HepG2 (cell line): ENCODE measurements around the gene TLN1. TPM values are rescaled to one million over a fixed set of nuclear protein-coding genes. Genes with fewer than 3 reads are reported as not detected.

ENCODE experiments used
- ATAC-seq: fragments of 200-7000 bp; cut with Tn5 transposase; 3 replicates; pipeline ENCODE4 v1.9.1; 2020; ENCODE audit warnings: mild to moderate bottlenecking, moderate library complexity
- BruUV-seq: library from RNA; stranded (reverse); fragments of 400-500 nt; replicated peaks from 2 replicates; lab custom pipeline; 2021; lab: Mats Ljungman, UMichigan
- CTCF ChIA-PET: fragments of 300-600 bp; formaldehyde crosslinking; extraction: SDS; loops from one replicate; lab custom pipeline; 2021; ENCODE audit warnings: low total read pairs, inconsistent platforms, low intra/inter-chr PET ratio; lab: Yijun Ruan, JAX
- POLR2A ChIA-PET: fragments of 350-600 bp; sonication (Branson Sonifier 250); formaldehyde crosslinking; loops from one replicate; lab custom pipeline; 2020; ENCODE audit warnings: antibody characterized with exemption, inconsistent platforms; lab: Yijun Ruan, JAX
- DNase-seq: peaks from one replicate; pipeline ENCODE4 v3.0.0-alpha.2; 2015; ENCODE audit warnings: low spot score
- FAIRE-seq: peaks from 3 replicates; lab custom pipeline; 2011; peaks lifted over from hg19 to GRCh38; lab: Jason Lieb, UNC
- H2AFZ ChIP-seq: one replicate; pipeline ENCODE4 v1.6.1; 2011; ENCODE audit warnings: low read length, inconsistent platforms
- H3K27ac ChIP-seq: fragments of 300-600 bp; 3 replicates; pipeline ENCODE4 v1.8.0; 2011; ENCODE audit warnings: mixed run types, mild to moderate bottlenecking, mixed read lengths, low read length, inconsistent platforms; ENCODE audit not compliant: insufficient read depth; ENCODE audit errors: extremely low read length
- H3K27me3 ChIP-seq, 2 experiments: fragments of 200-600 bp in 1 of 2; 2 replicates in 1 of 2; 3 replicates in 1 of 2; pipeline versions ENCODE4 v1.6.0 to v1.8.0; 2011; ENCODE audit warnings: low read length in 2 of 2, mild to moderate bottlenecking in 2 of 2, moderate library complexity in 2 of 2, inconsistent platforms in 1 of 2; ENCODE audit not compliant: insufficient read depth in 2 of 2, control insufficient read depth in 1 of 2
- H3K36me3 ChIP-seq, 2 experiments: fragments of 200-600 bp in 1 of 2; replicated peaks in 1 of 2; 2 replicates in 1 of 2; 3 replicates in 1 of 2; pipeline versions ENCODE4 v1.5.1 to v1.8.0; 2011; ENCODE audit warnings: low read length in 2 of 2, inconsistent platforms in 1 of 2; ENCODE audit not compliant: insufficient read depth in 2 of 2, control insufficient read depth in 1 of 2
- H3K4me1 ChIP-seq: 2 replicates; pipeline ENCODE4 v1.5.1; 2012; ENCODE audit warnings: low read length, inconsistent platforms; ENCODE audit not compliant: insufficient read depth
- H3K4me2 ChIP-seq: 2 replicates; pipeline ENCODE4 v1.6.0; 2011; ENCODE audit warnings: low read depth, low read length, inconsistent platforms
- H3K4me3 ChIP-seq, 3 experiments: fragments of 200-600 bp in 1 of 3; sonication (generic), shearing (Covaris generic) in 1 of 3; replicated peaks in 1 of 3; 2 replicates each; pipeline ENCODE4 v1.5.1; 2011 to 2016; ENCODE audit warnings: low read length in 3 of 3, inconsistent platforms in 2 of 3, low read depth in 2 of 3, mild to moderate bottlenecking in 2 of 3, control low read depth in 1 of 3, mixed read lengths in 1 of 3; ENCODE audit not compliant: insufficient read depth in 1 of 3
- H3K79me2 ChIP-seq: one replicate; pipeline ENCODE4 v1.6.1; 2011; ENCODE audit warnings: low read length, inconsistent platforms; ENCODE audit not compliant: insufficient read depth
- H3K9ac ChIP-seq: 2 replicates; pipeline ENCODE4 v1.6.0; 2011; ENCODE audit warnings: mild to moderate bottlenecking, low read depth, low read length, inconsistent platforms; ENCODE audit not compliant: insufficient read depth
- H3K9me3 ChIP-seq: 2 replicates; pipeline ENCODE4 v1.5.1; 2012; ENCODE audit warnings: mild to moderate bottlenecking, low read length
- H4K20me1 ChIP-seq: 2 replicates; pipeline ENCODE4 v1.6.0; 2011; ENCODE audit warnings: inconsistent platforms, mild to moderate bottlenecking, low read length, moderate library complexity; ENCODE audit not compliant: insufficient read depth
- ATF7 ChIP-seq, 2 experiments: fragments of 450-650 bp in 1 of 2; sonication (generic) in 1 of 2; formaldehyde crosslinking in 1 of 2; IDR thresholded peaks; 2 replicates each; pipeline versions ENCODE4 v1.4.0 to v1.6.1; 2016 to 2020; ENCODE audit warnings: antibody characterized with exemption in 1 of 2, mild to moderate bottlenecking in 1 of 2, missing genetic modification reagents in 1 of 2
- ELF4 ChIP-seq: sonication (generic); formaldehyde crosslinking; IDR thresholded peaks from 2 replicates; pipeline ENCODE4 v1.5.0; 2020; ENCODE audit warnings: missing genetic modification reagents, mild to moderate bottlenecking, moderate library complexity, borderline replicate concordance
- ZNF274 ChIP-seq: sonication (generic); formaldehyde crosslinking; IDR thresholded peaks from 2 replicates; pipeline ENCODE4 v1.5.1; 2020; ENCODE audit warnings: mild to moderate bottlenecking, missing genetic modification reagents
- WGBS: methylation state at CpG from one replicate; pipeline ENCODE4 v1.1.6; 2017; ENCODE audit warnings: low lambda C conversion rate; 5-methylcytosine and 5-hydroxymethylcytosine counted together
- in situ Hi-C: cut with HindIII; loops from 2 replicates; pipeline ENCODE4 v1.10.0; 2017; ENCODE audit warnings: low pct_unique_long_range_greater_than_20kb; ENCODE audit not compliant: extremely low pct_ligation_motif_present
- intact Hi-C: fragments of 100-400 bp; cut with micrococcal nuclease; formaldehyde crosslinking; loops from one replicate; pipeline ENCODE4 v1.10.0; 2022; ENCODE audit not compliant: unreplicated experiment
- polyA plus RNA-seq, 8 experiments: library from polyadenylated mRNA; depleted of rRNA in 3 of 8; stranded (reverse) in 7 of 8; unstranded in 1 of 8; fragments of >200 nt; fragmentation: Illumina TruSeq in 4 of 8; extraction: Trizol in 4 of 8; gene quantifications; 2 replicates each; pipeline versions ENCODE4 v1.2.1 to v1.2.3, GENCODE V29; 2011 to 2016; ENCODE audit warnings: low read depth in 4 of 8, missing spikeins in 1 of 8, mixed read lengths in 1 of 8; ENCODE audit not compliant: insufficient read depth in 1 of 8
- total RNA-seq, 5 experiments: library from RNA; depleted of rRNA; stranded (reverse); fragments of >200 nt; fragmentation: Illumina TruSeq; extraction: Trizol; gene quantifications; 2 replicates each; pipeline ENCODE4 v1.2.3, GENCODE V29; 2016; ENCODE audit warnings: low read depth in 1 of 5
- TF ChIP-seq, protein P1 (sequence below): sonication (generic); formaldehyde crosslinking; IDR thresholded peaks from 2 replicates; pipeline ENCODE4 v1.4.0; 2020; ENCODE audit warnings: missing genetic modification reagents, borderline replicate concordance

Gene TLN1
- total and polyA plus RNA-seq, 2 of the 13 experiments (the other 11 are each of a cell fraction or from before 2014, with no cell fraction given): 35.2 to 51.8 TPM

DNA sequence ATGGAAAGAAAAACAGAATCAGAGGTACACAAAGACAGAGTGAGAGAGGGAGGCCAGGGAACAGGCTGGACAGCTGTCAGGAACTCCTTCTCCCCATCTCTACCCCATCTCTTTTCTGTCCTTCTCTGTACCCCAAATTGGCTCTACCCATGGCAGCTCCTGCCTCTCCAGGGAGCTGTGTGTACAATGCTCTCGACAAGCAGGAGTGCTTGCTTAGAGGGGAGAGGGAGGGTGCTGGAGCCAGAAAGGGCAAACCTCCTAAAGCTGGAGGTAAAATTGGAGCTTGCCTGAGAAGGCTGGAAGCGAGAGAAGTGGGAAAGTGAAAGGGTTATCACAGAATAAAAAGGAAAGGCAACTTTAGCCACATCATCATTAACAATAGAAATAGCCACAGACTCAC is 48.7 kb downstream of the TLN1 start (continued):
- TF ChIP-seq, protein P1, sequence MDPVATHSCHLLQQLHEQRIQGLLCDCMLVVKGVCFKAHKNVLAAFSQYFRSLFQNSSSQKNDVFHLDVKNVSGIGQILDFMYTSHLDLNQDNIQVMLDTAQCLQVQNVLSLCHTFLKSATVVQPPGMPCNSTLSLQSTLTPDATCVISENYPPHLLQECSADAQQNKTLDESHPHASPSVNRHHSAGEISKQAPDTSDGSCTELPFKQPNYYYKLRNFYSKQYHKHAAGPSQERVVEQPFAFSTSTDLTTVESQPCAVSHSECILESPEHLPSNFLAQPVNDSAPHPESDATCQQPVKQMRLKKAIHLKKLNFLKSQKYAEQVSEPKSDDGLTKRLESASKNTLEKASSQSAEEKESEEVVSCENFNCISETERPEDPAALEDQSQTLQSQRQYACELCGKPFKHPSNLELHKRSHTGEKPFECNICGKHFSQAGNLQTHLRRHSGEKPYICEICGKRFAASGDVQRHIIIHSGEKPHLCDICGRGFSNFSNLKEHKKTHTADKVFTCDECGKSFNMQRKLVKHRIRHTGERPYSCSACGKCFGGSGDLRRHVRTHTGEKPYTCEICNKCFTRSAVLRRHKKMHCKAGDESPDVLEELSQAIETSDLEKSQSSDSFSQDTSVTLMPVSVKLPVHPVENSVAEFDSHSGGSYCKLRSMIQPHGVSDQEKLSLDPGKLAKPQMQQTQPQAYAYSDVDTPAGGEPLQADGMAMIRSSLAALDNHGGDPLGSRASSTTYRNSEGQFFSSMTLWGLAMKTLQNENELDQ (CRISPR knock-in tag): no peak
- TF ChIP-seq ELF4 (CRISPR knock-in tag): no peak
- TF ChIP-seq, all 625 proteins: peak for 0

DNA sequence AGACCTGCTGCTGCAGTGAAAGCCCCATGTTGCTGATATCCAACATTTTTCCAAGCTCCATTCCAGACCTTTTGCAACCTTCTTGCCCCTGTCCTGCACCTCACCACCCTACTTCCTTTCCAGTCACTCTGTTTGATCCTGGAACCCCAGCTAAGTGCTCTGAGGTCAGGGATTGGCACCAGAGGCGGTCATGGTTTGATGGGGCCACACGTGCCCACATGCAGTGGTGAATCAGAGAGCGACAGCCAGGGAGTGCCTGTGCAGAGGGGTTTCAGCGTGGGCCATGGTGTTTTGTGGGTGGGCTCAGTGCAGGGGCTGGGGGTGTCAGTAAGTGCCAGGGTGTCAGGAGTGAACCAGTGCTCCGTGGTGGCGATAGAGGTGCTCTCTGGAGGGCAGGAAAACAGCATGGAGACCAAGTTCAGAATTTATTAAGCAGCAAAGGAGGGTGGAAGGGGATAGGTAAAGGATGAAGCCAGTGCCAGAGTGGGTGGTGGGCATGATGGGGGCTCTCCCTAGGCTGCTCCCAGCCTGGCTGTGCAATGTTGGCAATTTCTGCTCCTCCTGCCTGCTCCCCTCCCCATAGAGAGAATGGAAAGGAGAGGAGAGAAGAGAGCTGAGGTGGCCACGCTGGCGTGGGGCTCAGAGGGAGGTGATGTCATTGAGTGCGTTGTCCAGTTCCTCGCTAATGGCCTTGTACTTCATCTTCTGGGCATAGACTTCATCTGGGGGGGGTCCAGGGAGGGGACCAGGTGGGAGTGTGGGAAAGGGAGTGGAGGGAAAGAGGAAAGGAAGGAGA is 49.3 kb downstream of the TLN1 start:
- no peaks in the 10 kb centered on the region for H3K9me3 ChIP-seq
- ChIA-PET POLR2A (no interaction called here), CTCF (no interaction called here)
- ATAC-seq: no peak
- TF ChIP-seq ZNF274 (CRISPR knock-in tag): no peak
- 0 out of 2 replicates have a peak, but pooled peaks have one; percentile 5 for TF ChIP-seq ATF7 (IDR thresholded peaks at IDR 0.05)
- no peak for TF ChIP-seq ATF7 (CRISPR knock-in tag; IDR thresholded peaks at IDR 0.05)
- in situ Hi-C loops (no loop called here), intact Hi-C loops (no loop called here)
- no peaks in the 10 kb centered on the region for H3K27me3 ChIP-seq
- no peak overlapping the region for H3K4me2 ChIP-seq
- WGBS: 89% methylated on average over 10 of the region's 10 CpGs
- no TSS peak for BruUV-seq
- H3K27ac ChIP-seq: no peak overlapping the region
- no peaks in the 10 kb centered on the region for H3K36me3 ChIP-seq
- FAIRE-seq: no peak
- no peak overlapping the region for H2AFZ ChIP-seq
- no peak for DNase-seq
- H4K20me1 ChIP-seq: no peaks in the 10 kb centered on the region
- no peak overlapping the region for H3K9ac ChIP-seq
- H3K79me2 ChIP-seq: no peaks in the 10 kb centered on the region
- H3K4me1 ChIP-seq: peaks cover 28% of the 10 kb centered on the region
- H3K4me3 ChIP-seq: no peak overlapping the region
